GM12865 (cell line): ENCODE results near the gene NAT16.

Source experiments
- DNase-seq: peaks from one replicate; pipeline ENCODE4 v3.0.0; 2010; ENCODE audit warnings: low read depth
- H3K4me3 ChIP-seq: 2 replicates; pipeline ENCODE4 v1.5.1; 2011; ENCODE audit warnings: mild to moderate bottlenecking, low read depth, low read length, control low read depth
- TF ChIP-seq, protein P1 (sequence below): IDR thresholded peaks from 2 replicates; pipeline ENCODE4 v1.5.1; 2011; ENCODE audit warnings: low read length, control low read depth, low read depth, inconsistent platforms; ENCODE audit not compliant: insufficient read depth; ENCODE audit errors: missing control alignments

Gene NAT16

DNA sequence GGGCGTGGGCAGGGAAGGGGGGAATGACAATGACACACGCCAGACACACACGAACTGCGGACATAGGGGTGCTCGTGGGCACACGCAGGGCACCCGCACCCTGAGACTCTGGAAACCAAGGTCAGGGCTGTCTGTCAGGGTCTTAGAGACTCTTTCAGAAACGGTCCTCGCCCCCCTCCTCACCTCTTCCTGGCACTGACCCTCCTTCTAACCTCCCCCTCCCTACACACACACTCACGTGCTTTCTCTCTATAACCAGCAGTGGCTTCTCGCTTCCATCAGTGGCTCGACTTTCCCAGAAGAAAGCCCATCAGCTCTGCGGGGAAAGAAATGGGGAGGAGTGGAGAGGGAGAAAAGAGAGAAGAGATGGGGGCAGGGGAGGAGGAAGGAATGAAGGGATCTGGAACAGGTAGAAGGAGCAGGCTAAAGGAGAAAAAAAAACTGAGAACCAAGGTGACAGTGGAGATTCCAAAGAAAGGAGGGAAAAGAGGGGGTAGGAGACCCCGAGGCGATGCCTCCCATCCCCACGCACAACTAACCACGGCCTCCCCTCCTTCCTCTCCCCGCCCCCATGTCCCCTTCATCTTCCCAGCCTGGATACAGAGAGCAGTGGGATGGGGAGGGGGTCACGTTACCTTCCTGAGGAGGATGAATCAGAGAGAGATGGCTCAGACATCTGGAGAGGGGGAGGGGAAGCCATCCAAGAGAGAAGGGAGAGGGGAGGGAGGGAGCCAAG is 13.0 kb downstream of the NAT16 start:
- H3K4me3 ChIP-seq = no peak overlapping the region
- no peak for DNase-seq
- TF ChIP-seq, protein P1, sequence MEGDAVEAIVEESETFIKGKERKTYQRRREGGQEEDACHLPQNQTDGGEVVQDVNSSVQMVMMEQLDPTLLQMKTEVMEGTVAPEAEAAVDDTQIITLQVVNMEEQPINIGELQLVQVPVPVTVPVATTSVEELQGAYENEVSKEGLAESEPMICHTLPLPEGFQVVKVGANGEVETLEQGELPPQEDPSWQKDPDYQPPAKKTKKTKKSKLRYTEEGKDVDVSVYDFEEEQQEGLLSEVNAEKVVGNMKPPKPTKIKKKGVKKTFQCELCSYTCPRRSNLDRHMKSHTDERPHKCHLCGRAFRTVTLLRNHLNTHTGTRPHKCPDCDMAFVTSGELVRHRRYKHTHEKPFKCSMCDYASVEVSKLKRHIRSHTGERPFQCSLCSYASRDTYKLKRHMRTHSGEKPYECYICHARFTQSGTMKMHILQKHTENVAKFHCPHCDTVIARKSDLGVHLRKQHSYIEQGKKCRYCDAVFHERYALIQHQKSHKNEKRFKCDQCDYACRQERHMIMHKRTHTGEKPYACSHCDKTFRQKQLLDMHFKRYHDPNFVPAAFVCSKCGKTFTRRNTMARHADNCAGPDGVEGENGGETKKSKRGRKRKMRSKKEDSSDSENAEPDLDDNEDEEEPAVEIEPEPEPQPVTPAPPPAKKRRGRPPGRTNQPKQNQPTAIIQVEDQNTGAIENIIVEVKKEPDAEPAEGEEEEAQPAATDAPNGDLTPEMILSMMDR = no peak

- TF ChIP-seq, protein P1 = no peak
- no peak overlapping the region for H3K4me3 ChIP-seq
- DNase-seq = no peak
These were observed 13.5 kb downstream of the NAT16 start for GRCh38 chr7:101166648-101166908.

DNA sequence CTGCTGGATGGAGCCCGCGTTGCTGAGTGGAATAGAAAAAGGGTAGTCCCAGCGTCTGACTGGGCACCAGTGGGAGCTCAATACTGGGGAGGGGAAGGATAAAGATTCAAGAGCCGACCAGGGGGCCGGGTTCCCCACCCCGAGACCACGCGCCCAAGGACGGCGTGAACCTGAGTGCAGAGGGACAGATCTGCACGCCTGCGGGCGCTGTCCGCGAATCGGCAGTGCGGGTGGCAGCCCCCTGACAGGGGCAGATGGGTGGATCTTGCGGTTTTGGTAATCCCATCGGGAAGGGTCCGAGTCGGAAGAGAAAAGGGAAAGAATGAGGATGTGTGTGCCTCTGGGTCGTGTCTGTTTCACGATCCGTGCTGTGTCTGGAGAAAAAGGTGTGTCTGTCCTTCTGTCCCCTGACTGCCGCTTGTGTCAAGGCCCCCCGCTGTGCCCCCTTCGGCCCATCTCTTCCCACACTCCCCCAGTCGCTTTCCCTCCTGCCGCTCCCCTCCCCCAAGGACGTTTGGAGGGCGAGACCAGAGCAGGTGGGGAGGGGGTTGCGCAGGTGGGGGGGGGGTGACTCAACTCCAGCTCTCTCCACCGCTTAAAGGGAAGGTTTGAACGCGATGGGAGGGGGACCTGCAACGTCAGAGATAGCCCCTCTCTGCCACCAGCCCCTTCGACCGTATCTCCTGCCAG is 14.0 kb downstream of the NAT16 start:
- TF ChIP-seq, protein P1 = no peak
- H3K4me3 ChIP-seq = peak overlapping the region; percentile 17; the same call in 1 of the 2 replicates
- DNase-seq = no peak

- peak; percentile 96 for DNase-seq
- TF ChIP-seq, protein P1 = no peak
- peak within 1 kb of the TSS; percentile 17 for H3K4me3 ChIP-seq
These were observed 14.8 kb downstream of the NAT16 start, which contains the start of gene VGF for GRCh38 chr7:101165075-101165957. TSS of gene VGF (minus strand) at chr7:101165569. CDS start at chr7:101164843, 726 bp downstream.

DNA sequence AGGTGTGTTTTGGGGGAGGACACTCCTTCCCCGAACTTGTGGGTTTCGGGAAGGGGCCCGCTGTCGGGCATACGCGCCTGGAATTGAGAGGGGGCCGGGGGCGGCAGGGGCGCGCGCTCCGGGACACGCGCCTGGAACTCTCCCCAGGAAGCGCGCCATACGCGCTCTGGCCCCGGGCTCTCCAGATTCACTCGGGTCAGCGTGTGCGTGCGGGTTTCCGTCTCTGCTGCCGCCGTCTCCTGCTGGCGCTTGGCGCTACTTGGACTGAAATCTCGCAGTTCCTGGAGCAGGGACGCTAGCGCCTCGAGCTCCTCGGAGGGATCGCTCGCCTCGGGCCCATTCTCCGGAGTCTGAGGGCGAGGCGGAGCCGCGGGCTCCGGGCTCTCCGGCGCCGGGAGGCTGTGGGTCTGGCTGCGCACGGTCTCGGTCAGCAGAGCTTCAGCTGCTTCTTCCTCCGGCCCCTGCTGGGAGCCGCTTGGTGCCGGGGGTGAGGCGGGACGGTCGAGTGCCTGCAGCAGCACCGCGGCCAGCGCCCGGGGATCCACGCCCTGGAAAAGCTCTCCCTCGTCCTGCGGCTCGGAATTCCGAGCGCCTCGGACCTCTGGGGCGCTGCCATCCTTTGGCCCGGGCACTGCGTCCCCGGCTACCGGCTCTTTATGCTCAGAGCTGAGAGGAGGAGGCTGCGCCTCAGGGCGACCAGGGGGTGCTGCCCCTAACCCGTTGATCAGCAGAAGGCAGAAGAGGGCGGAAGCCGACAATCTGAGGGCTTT is 15.8 kb downstream of the NAT16 start:
- TF ChIP-seq, protein P1 = no peak
- H3K4me3 ChIP-seq = peak overlapping the region; percentile 47
- DNase-seq = no peak
